Parathyroid adenoma (tissue), 2 donors: ENCODE measurements around the gene MSRB1.

ENCODE experiments used
- H2AFZ ChIP-seq: fragments of 300-600 bp; sonication (generic); one replicate; pipeline ENCODE4 v1.7.0; 2017; ENCODE audit warnings: antibody characterized with exemption, mild to moderate bottlenecking
- H3K27ac ChIP-seq: fragments of 300-600 bp; sonication (generic); one replicate; pipeline ENCODE4 v1.7.0; 2017
- H3K27me3 ChIP-seq: fragments of 300-600 bp; sonication (generic); one replicate; pipeline ENCODE4 v1.7.0; 2017; ENCODE audit warnings: low read length; ENCODE audit not compliant: control insufficient read depth, insufficient read depth
- H3K36me3 ChIP-seq: fragments of 300-600 bp; sonication (generic); one replicate; pipeline ENCODE4 v1.7.0; 2017; ENCODE audit warnings: low read length; ENCODE audit not compliant: control insufficient read depth, insufficient read depth
- H3K4me1 ChIP-seq: fragments of 300-600 bp; sonication (generic); one replicate; pipeline ENCODE4 v1.7.0; 2017; ENCODE audit warnings: control low read depth
- H3K4me2 ChIP-seq: fragments of 300-600 bp; sonication (generic); one replicate; pipeline ENCODE4 v1.7.0; 2017; ENCODE audit warnings: low read length
- H3K4me3 ChIP-seq: fragments of 300-600 bp; sonication (generic); one replicate; pipeline ENCODE4 v1.7.0; 2017; ENCODE audit warnings: low read depth, low read length
- H3K79me2 ChIP-seq: fragments of 300-600 bp; sonication (generic); one replicate; pipeline ENCODE4 v1.7.0; 2017; ENCODE audit warnings: control low read depth
- H3K9ac ChIP-seq: fragments of 300-600 bp; sonication (generic); one replicate; pipeline ENCODE4 v1.7.0; 2017; ENCODE audit warnings: mild to moderate bottlenecking
- H3K9me3 ChIP-seq: fragments of 300-600 bp; sonication (generic); one replicate; pipeline ENCODE4 v1.7.0; 2017; ENCODE audit warnings: low read length; ENCODE audit not compliant: control insufficient read depth
- CTCF ChIP-seq: fragments of 300-600 bp; sonication (generic); IDR thresholded peaks from one replicate; pipeline ENCODE4 v1.7.0; 2017; ENCODE audit warnings: antibody characterized with exemption, mild to moderate bottlenecking
- donor health status: primary hyperparathyroidism.

MSRB1 gene

GRCh38 chr16:1979271-1980029 lies 36.5 kb upstream of the MSRB1 start:
- Histone ChIP-seq H3K27me3 (no peaks in the 10 kb centered on the region), H2AFZ (peak overlapping the region; percentile 70), H3K4me2 (peak overlapping the region; percentile 87), H3K27ac (no peak overlapping the region), H3K79me2 (no peaks in the 10 kb centered on the region), H3K4me3 (peak overlapping the region; percentile 60), H3K9ac (no peak overlapping the region), H3K36me3 (no peaks in the 10 kb centered on the region), H3K9me3 (no peaks in the 10 kb centered on the region), H3K4me1 (no peaks in the 10 kb centered on the region)
- TF ChIP-seq CTCF: no peak

GRCh38 chr16:1978476-1979120 lies 35.6 kb upstream of the MSRB1 start:
- no peak for TF ChIP-seq CTCF
- no peak overlapping the region for H3K27ac ChIP-seq
- H3K36me3 ChIP-seq: no peaks in the 10 kb centered on the region
- H3K79me2 ChIP-seq: no peaks in the 10 kb centered on the region
- H3K4me2 ChIP-seq: peak overlapping the region; percentile 87
- H3K9me3 ChIP-seq: no peaks in the 10 kb centered on the region
- H3K4me3 ChIP-seq: peak overlapping the region; percentile 60
- peak overlapping the region; percentile 70 for H2AFZ ChIP-seq
- H3K9ac ChIP-seq: no peak overlapping the region
- H3K27me3 ChIP-seq: no peaks in the 10 kb centered on the region
- H3K4me1 ChIP-seq: no peaks in the 10 kb centered on the region

- Histone ChIP-seq H3K9ac (no peak overlapping the region), H3K4me3 (no peak overlapping the region), H3K4me2 (no peak overlapping the region), H3K27me3 (no peaks in the 10 kb centered on the region), H3K36me3 (no peaks in the 10 kb centered on the region), H3K4me1 (no peaks in the 10 kb centered on the region), H2AFZ (no peak overlapping the region), H3K27ac (no peak overlapping the region), H3K9me3 (no peaks in the 10 kb centered on the region), H3K79me2 (no peaks in the 10 kb centered on the region)
- TF ChIP-seq CTCF: no peak
These were observed 34.9 kb upstream of the MSRB1 start for GRCh38 chr16:1977875-1978268.

GRCh38 chr16:1976951-1977874 lies 34.2 kb upstream of the MSRB1 start:
- no peak overlapping the region for H3K27ac ChIP-seq
- no peak overlapping the region for H2AFZ ChIP-seq
- H3K9me3 ChIP-seq: no peaks in the 10 kb centered on the region
- H3K79me2 ChIP-seq: peaks cover 6% of the 10 kb centered on the region
- H3K4me2 ChIP-seq: no peak overlapping the region
- no peak overlapping the region for H3K9ac ChIP-seq
- no peak overlapping the region for H3K4me3 ChIP-seq
- no peaks in the 10 kb centered on the region for H3K27me3 ChIP-seq
- no peak for TF ChIP-seq CTCF
- peaks cover 2% of the 10 kb centered on the region for H3K4me1 ChIP-seq
- H3K36me3 ChIP-seq: no peaks in the 10 kb centered on the region
